ENCODE results near the gene JAK1. TPM values are rescaled to one million over a fixed set of nuclear protein-coding genes. Genes with fewer than 3 reads are reported as not detected.

JAK1 gene
- total and polyA plus RNA-seq, 10 of the 15 experiments (the other 5 are each of a cell fraction or from before 2014, with no cell fraction given) = 9.6 to 45.5 (median 35.7) TPM

- no peak for TF ChIP-seq MAX (IDR thresholded peaks at IDR 0.05; ENCODE audit: low read depth, low read length)
Measured at GRCh38 chr1:65009724-65010420, 43.5 kb upstream of the JAK1 start (continued).

GRCh38 chr1:65009176-65009575 lies 42.8 kb upstream of the JAK1 start:
- H2AFZ ChIP-seq (ENCODE audit: control insufficient read depth, low read depth, low read length) = no peak overlapping the region
- H3K27ac ChIP-seq (ENCODE audit: control insufficient read depth, insufficient read depth) = no peak overlapping the region
- no peaks in the 10 kb centered on the region; the same call in 2 of the 3 replicates for H3K9me3 ChIP-seq (replicated peaks; ENCODE audit: control insufficient read depth, insufficient read depth, low read length)
- ChIA-PET RAD21 (ENCODE audit: unreplicated experiment) (no interaction called here), CTCF (interaction anchor here (0.6 kb wide), 1 partner anchor 30 kb away, joined by 3 read pairs; no protein-coding TSS in a partner anchor), SMC1A (ENCODE audit: uncharacterized antibody, unreplicated experiment) (no interaction called here), POLR2A (no interaction called here)
- intact Hi-C loops (cut with micrococcal nuclease; ENCODE audit: unreplicated experiment) (no loop called here), in situ Hi-C loops (cut with MboI) (no loop called here)
- H3K4me1 ChIP-seq (ENCODE audit: control insufficient read depth, insufficient read depth, low read length) = no peaks in the 10 kb centered on the region
- 35% methylated on average over 1 of the region's 1 CpG for WGBS (ENCODE audit: insufficient coverage, insufficient replicate concordance, low lambda C conversion rate, missing lambda C conversion rate)
- FAIRE-seq = no peak
- no peak overlapping the region for H3K4me3 ChIP-seq
- H3K4me2 ChIP-seq (ENCODE audit: control insufficient read depth, insufficient read depth) = no peak overlapping the region
- TF ChIP-seq PBX3 (IDR thresholded peaks at IDR 0.05; ENCODE audit: insufficient replicate concordance, low read depth, low read length) (no peak), ZNF24 (IDR thresholded peaks at IDR 0.05) (no peak), NFYB (IDR thresholded peaks at IDR 0.05; ENCODE audit: insufficient read depth, low read depth, low read length) (no peak), MEF2B (IDR thresholded peaks at IDR 0.05; ENCODE audit: partially characterized antibody, poor library complexity, severe bottlenecking) (no peak), SPI1 (IDR thresholded peaks at IDR 0.05; ENCODE audit: borderline replicate concordance, insufficient read depth, low read depth, low read length) (no peak)
- peaks cover 0 to 11% of the 10 kb centered on the region in 2 experiments; a peak in 3 of 4 replicates for H3K27me3 ChIP-seq (replicated peaks in 1 of 2; ENCODE audit: control insufficient read depth in 2 of 2, insufficient read depth in 2 of 2, low read length in 1 of 2)
- DNase-seq (ENCODE audit: low read depth, low spot score) = no peak
- H3K79me2 ChIP-seq (ENCODE audit: control insufficient read depth, insufficient read depth, low read length) = no peaks in the 10 kb centered on the region
- no peak overlapping the region for H3K9ac ChIP-seq (ENCODE audit: control insufficient read depth, insufficient read depth, low read length)
- H3K36me3 ChIP-seq (ENCODE audit: control insufficient read depth in 2 of 2, insufficient read depth in 2 of 2, low read length in 1 of 2) = no peaks in the 10 kb centered on the region
- no TSS peak for BruUV-seq (replicated peaks)
- no peak for ATAC-seq
- H4K20me1 ChIP-seq (ENCODE audit: control insufficient read depth, insufficient read depth) = no peaks in the 10 kb centered on the region
